CD14-positive monocyte (primary cell): Measurements from ENCODE around the gene ITPR1. TPM values are rescaled to one million over a fixed set of nuclear protein-coding genes. Genes with fewer than 3 reads are reported as not detected.

Source experiments
- DNase-seq, 3 donors: peaks; one replicate each; pipeline ENCODE4 v3.0.0-alpha.2; 2011 to 2022
- H2AFZ ChIP-seq: 2 replicates; pipeline ENCODE4 v1.6.0; 2012; ENCODE audit warnings: mild to moderate bottlenecking, low read depth, low read length, inconsistent platforms; ENCODE audit not compliant: insufficient read depth, poor library complexity, severe bottlenecking
- H3K27ac ChIP-seq, 2 donors: 1 replicate in 1 of 2; 2 replicates in 1 of 2; pipeline ENCODE4 v1.5.1; 2012 to 2013; ENCODE audit warnings: low read length in 2 of 2, control low read depth in 1 of 2, inconsistent platforms in 1 of 2, low read depth in 1 of 2, mild to moderate bottlenecking in 1 of 2
- H3K27me3 ChIP-seq, 2 donors: one replicate each; pipeline versions ENCODE4 v1.6.0 to v1.6.1; 2011 to 2013; ENCODE audit warnings: low read length in 2 of 2; ENCODE audit not compliant: control insufficient read depth in 2 of 2, insufficient read depth in 2 of 2
- H3K36me3 ChIP-seq, 2 donors: replicated peaks in 1 of 2; 1 replicate in 1 of 2; 2 replicates in 1 of 2; pipeline versions ENCODE4 v1.5.1 to v1.6.1; 2012 to 2013; ENCODE audit warnings: low read length in 2 of 2, control low read depth in 1 of 2, inconsistent platforms in 1 of 2, mild to moderate bottlenecking in 1 of 2; ENCODE audit not compliant: insufficient read depth in 2 of 2, control insufficient read depth in 1 of 2
- H3K4me1 ChIP-seq, 2 donors: 1 replicate in 1 of 2; 2 replicates in 1 of 2; pipeline versions ENCODE4 v1.5.1 to v1.6.1; 2012 to 2013; ENCODE audit warnings: low read length in 2 of 2, control low read depth in 1 of 2, inconsistent platforms in 1 of 2, mild to moderate bottlenecking in 1 of 2, moderate library complexity in 1 of 2; ENCODE audit not compliant: insufficient read depth in 2 of 2, control insufficient read depth in 1 of 2
- H3K4me2 ChIP-seq: replicated peaks from 2 replicates; pipeline ENCODE3; 2012; ENCODE audit warnings: low read length, moderate library complexity, mild to moderate bottlenecking; ENCODE audit not compliant: poor library complexity, severe bottlenecking; ENCODE audit errors: extremely low read depth
- H3K4me3 ChIP-seq, 3 experiments: fragments of 200-600 bp in 1 of 3; sonication (generic) in 1 of 3; replicated peaks in 1 of 3; 1 replicate in 2 of 3; 2 replicates in 1 of 3; pipeline ENCODE4 v1.5.1; 2011 to 2013; ENCODE audit warnings: low read length in 3 of 3, mild to moderate bottlenecking in 3 of 3, control low read depth in 2 of 3, low read depth in 2 of 3, inconsistent platforms in 1 of 3, moderate library complexity in 1 of 3
- H3K79me2 ChIP-seq: 2 replicates; pipeline ENCODE4 v1.6.0; 2012; ENCODE audit warnings: mild to moderate bottlenecking, control low read depth, inconsistent platforms, low read length, moderate library complexity; ENCODE audit not compliant: insufficient read depth
- H3K9ac ChIP-seq: 2 replicates; pipeline ENCODE4 v1.6.0; 2017; ENCODE audit warnings: low read length, mild to moderate bottlenecking; ENCODE audit not compliant: insufficient read depth, poor library complexity, severe bottlenecking
- H3K9me3 ChIP-seq, 2 donors: replicated peaks in 1 of 2; 1 replicate in 1 of 2; 2 replicates in 1 of 2; pipeline versions ENCODE4 v1.5.1 to v1.6.1; 2012 to 2013; ENCODE audit warnings: low read length in 2 of 2, control low read depth in 1 of 2; ENCODE audit not compliant: control insufficient read depth in 1 of 2, insufficient read depth in 1 of 2
- H4K20me1 ChIP-seq: 2 replicates; pipeline ENCODE4 v1.6.0; 2012; ENCODE audit warnings: mild to moderate bottlenecking, low read length, control low read depth, moderate library complexity; ENCODE audit not compliant: insufficient read depth
- H3K27ac Mint-ChIP-seq, 7 donors: one replicate each; pipeline ENCODE4 v1.8.0; 2020; ENCODE audit warnings: mild to moderate bottlenecking in 7 of 7, mixed read lengths in 7 of 7, moderate library complexity in 6 of 7, inconsistent platforms in 2 of 7
- H3K27me3 Mint-ChIP-seq, 3 donors: one replicate each; pipeline ENCODE4 v1.8.0; 2021 to 2022; ENCODE audit warnings: low read depth in 3 of 3, mild to moderate bottlenecking in 3 of 3, mixed read lengths in 3 of 3, moderate library complexity in 3 of 3, inconsistent platforms in 1 of 3
- H3K36me3 Mint-ChIP-seq, 2 donors: one replicate each; pipeline ENCODE4 v1.8.0; 2020; ENCODE audit warnings: mixed read lengths in 2 of 2, inconsistent platforms in 1 of 2, mild to moderate bottlenecking in 1 of 2
- H3K4me1 Mint-ChIP-seq: one replicate; pipeline ENCODE4 v1.8.0; 2020; ENCODE audit warnings: mild to moderate bottlenecking, mixed read lengths
- H3K4me3 Mint-ChIP-seq, 2 donors: one replicate each; pipeline ENCODE4 v1.8.0; 2020; ENCODE audit warnings: mild to moderate bottlenecking in 2 of 2, mixed read lengths in 2 of 2, moderate library complexity in 1 of 2
- H3K9me3 Mint-ChIP-seq, 7 donors: one replicate each; pipeline ENCODE4 v1.8.0; 2020 to 2022; ENCODE audit warnings: mixed read lengths in 7 of 7, mild to moderate bottlenecking in 6 of 7, moderate library complexity in 6 of 7, inconsistent platforms in 2 of 7
- WGBS: methylation state at CpG from one replicate; pipeline ENCODE4 v1.1.5; 2013; ENCODE audit warnings: missing lambda C conversion rate; ENCODE audit not compliant: insufficient coverage; 5-methylcytosine and 5-hydroxymethylcytosine counted together
- intact Hi-C, 2 donors: fragments of 100-400 bp; cut with micrococcal nuclease; formaldehyde crosslinking; loops; one replicate each; pipeline versions ENCODE4 v1.15.0 to v1.15.1; 2023
- polyA plus RNA-seq, 3 donors: library from polyadenylated mRNA; depleted of rRNA in 1 of 3; unstranded in 2 of 3; stranded (reverse) in 1 of 3; fragments of 300-500 nt in 2 of 3; fragments of >200 nt in 1 of 3; fragmentation: Illumina TruSeq in 2 of 3; gene quantifications; 1 replicate in 2 of 3; 2 replicates in 1 of 3; pipeline ENCODE4 v1.2.3, GENCODE V29; 2012 to 2021
- TF ChIP-seq, protein P1 (sequence below): fragments of 200-600 bp; IDR thresholded peaks from one replicate; pipeline ENCODE4 v1.8.0; 2022; ENCODE audit warnings: antibody characterized with exemption, mild to moderate bottlenecking

The ITPR1 gene
- polyA plus RNA-seq, 3 donors, result 3.2 to 21.1 (median 7.1) TPM

GRCh38 chr3:4818986-4819693, 326.0 kb downstream of the ITPR1 start:
- H3K36me3 ChIP-seq, result peaks cover 57 to 95% of the 10 kb centered on the region in 2 donors
- H3K9me3 ChIP-seq, result no peaks in the 10 kb centered on the region
- no peaks in the 10 kb centered on the region for H3K79me2 ChIP-seq
- Mint-ChIP-seq H3K36me3 (peaks cover 84 to 90% of the 10 kb centered on the region in 2 donors), H3K27me3 (no peaks in the 10 kb centered on the region), H3K9me3 (peaks cover 0 to 4% (median 0%) of the 10 kb centered on the region in 7 donors), H3K4me3 (no peak overlapping the region), H3K4me1 (peaks cover 16% of the 10 kb centered on the region), H3K27ac (no peak overlapping the region)
- H3K4me1 ChIP-seq, result peaks cover 6 to 9% of the 10 kb centered on the region in 2 donors
- H3K4me2 ChIP-seq, result no peak overlapping the region
- no peaks in the 10 kb centered on the region for H4K20me1 ChIP-seq
- H3K9ac ChIP-seq, result no peak overlapping the region
- 96% methylated on average over 5 of the region's 12 CpGs for WGBS
- H3K27ac ChIP-seq, result no peak overlapping the region
- intact Hi-C loops, result no loop called here
- no peaks in the 10 kb centered on the region for H3K27me3 ChIP-seq
- H2AFZ ChIP-seq, result no peak overlapping the region
- DNase-seq, result no peak
- H3K4me3 ChIP-seq, result no peak overlapping the region
- TF ChIP-seq, protein P1, sequence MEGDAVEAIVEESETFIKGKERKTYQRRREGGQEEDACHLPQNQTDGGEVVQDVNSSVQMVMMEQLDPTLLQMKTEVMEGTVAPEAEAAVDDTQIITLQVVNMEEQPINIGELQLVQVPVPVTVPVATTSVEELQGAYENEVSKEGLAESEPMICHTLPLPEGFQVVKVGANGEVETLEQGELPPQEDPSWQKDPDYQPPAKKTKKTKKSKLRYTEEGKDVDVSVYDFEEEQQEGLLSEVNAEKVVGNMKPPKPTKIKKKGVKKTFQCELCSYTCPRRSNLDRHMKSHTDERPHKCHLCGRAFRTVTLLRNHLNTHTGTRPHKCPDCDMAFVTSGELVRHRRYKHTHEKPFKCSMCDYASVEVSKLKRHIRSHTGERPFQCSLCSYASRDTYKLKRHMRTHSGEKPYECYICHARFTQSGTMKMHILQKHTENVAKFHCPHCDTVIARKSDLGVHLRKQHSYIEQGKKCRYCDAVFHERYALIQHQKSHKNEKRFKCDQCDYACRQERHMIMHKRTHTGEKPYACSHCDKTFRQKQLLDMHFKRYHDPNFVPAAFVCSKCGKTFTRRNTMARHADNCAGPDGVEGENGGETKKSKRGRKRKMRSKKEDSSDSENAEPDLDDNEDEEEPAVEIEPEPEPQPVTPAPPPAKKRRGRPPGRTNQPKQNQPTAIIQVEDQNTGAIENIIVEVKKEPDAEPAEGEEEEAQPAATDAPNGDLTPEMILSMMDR, result no peak

GRCh38 chr3:4819746-4820145, 326.6 kb downstream of the ITPR1 start:
- TF ChIP-seq, protein P1, result no peak
- no peaks in the 10 kb centered on the region for H4K20me1 ChIP-seq
- H3K4me3 ChIP-seq, result no peak overlapping the region
- H3K9ac ChIP-seq, result no peak overlapping the region
- H3K36me3 ChIP-seq, result peaks cover 57 to 97% of the 10 kb centered on the region in 2 donors
- no peak overlapping the region for H3K4me3 Mint-ChIP-seq
- no peak for DNase-seq
- peaks cover 16% of the 10 kb centered on the region for H3K4me1 Mint-ChIP-seq
- H3K36me3 Mint-ChIP-seq, result peaks cover 89 to 92% of the 10 kb centered on the region in 2 donors
- H3K4me1 ChIP-seq, result peaks cover 5 to 9% of the 10 kb centered on the region in 2 donors
- no peak overlapping the region for H3K27ac ChIP-seq
- WGBS, result 100% methylated on average over 1 of the region's 3 CpGs
- intact Hi-C loops, result no loop called here
- H3K9me3 ChIP-seq, result no peaks in the 10 kb centered on the region
- H2AFZ ChIP-seq, result no peak overlapping the region
- peaks cover 0 to 4% (median 0%) of the 10 kb centered on the region in 7 donors for H3K9me3 Mint-ChIP-seq
- no peak overlapping the region for H3K4me2 ChIP-seq
- no peaks in the 10 kb centered on the region for H3K79me2 ChIP-seq
- no peaks in the 10 kb centered on the region for H3K27me3 Mint-ChIP-seq
- H3K27ac Mint-ChIP-seq, result no peak overlapping the region
- H3K27me3 ChIP-seq, result no peaks in the 10 kb centered on the region
